Amniotic stem cell (primary cell): ENCODE data around the gene KRT33B.
A peak's percentile ranks its signal among the peaks of the same experiment; 100 is the strongest.

Experiments used
- DNase-seq: peaks from one replicate; lab custom pipeline; 2025; lab: John Stamatoyannopoulos, UW

The KRT33B gene

DNA sequence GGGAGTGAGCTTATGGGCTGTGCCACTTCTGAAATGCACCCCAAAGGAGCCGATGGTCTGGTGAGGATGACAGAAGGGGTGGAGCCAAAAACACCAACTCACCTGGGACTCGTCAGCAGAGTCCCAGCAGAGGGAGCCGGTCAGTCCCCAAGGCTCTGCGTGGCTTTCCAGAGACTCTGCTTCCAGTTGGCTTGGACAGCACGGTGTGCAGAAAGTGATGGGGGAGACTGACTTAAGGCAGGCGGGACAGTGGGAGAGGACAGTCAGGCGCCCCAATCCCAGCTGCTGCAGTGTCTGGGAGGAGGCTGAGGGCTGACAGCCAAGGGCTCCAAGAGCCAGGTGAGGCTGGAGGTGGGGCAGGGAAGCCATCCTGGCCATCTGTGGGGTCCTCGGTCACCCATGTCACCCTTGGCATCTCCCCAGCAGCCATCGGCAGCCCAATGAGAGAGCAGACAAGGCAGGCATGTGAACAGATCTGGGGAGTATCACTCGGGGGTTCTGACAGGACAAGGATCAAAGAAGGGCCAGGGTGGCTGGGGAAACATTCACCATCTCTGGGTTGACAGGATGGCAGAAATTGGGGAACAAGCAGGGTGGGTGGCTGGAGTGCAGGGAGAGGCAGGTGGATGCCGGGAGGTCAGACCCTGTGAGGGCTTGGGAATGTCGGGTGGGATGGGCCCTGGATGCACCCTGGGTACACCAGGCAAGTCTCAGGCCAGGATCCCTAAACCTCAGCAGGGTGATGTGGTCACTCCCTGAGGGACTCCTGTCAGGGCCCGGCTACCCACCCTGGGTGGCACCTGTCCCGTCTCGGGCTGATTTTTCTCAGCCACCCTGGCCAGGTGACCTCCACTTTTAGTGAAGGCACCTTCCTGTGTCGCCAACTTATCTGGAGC, 45.2 kb downstream of the KRT33B start:
- DNase-seq: no peak

DNA sequence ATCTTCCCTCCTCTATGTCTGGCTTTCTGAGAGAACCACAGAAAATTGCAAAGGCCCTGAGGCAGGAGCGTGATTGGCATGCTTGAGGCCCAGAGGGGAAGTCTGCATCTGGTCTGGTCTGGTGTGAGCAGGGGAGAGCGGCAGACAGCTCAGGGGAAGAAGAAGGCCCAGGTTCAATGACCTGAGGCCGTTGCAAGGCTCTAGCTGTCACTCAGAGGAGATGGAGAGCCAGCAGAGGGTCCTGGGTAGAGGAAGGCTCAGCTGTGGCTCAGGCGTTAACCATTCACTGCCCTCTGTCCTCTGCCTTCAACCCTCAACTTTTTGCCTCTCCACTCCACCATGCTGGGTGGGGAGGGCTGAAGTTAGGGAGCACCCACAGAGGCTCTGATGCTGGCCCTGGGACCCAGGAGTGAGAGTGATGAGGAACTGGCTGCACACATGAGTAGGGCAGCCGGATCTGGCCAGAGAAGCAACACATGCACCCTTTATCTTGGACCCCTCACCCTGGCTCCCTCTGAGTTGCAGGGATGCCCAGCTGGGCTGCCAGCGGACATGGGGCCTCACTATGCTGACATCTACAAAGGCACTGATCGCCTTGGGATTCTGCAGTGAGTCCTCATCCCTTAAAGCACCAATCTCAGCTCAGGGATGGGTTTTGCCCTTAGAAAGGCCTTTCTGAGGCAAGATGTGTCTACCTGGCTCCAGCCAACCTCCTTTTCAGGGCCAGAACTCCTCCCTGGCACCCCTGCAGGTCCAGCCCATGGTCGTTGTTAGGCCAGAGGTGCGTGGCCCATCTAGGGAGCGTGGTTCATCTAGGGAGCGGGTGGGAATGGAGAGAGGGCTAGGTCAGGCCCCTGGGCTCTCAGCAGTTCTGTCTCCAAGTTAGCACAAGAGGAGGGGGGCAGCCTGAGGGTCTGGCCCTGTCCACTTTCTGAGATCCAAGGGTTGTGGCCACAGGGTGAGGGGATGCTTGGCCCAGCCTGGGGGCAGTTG, 46.4 kb downstream of the KRT33B start:
- DNase-seq: no peak

DNA sequence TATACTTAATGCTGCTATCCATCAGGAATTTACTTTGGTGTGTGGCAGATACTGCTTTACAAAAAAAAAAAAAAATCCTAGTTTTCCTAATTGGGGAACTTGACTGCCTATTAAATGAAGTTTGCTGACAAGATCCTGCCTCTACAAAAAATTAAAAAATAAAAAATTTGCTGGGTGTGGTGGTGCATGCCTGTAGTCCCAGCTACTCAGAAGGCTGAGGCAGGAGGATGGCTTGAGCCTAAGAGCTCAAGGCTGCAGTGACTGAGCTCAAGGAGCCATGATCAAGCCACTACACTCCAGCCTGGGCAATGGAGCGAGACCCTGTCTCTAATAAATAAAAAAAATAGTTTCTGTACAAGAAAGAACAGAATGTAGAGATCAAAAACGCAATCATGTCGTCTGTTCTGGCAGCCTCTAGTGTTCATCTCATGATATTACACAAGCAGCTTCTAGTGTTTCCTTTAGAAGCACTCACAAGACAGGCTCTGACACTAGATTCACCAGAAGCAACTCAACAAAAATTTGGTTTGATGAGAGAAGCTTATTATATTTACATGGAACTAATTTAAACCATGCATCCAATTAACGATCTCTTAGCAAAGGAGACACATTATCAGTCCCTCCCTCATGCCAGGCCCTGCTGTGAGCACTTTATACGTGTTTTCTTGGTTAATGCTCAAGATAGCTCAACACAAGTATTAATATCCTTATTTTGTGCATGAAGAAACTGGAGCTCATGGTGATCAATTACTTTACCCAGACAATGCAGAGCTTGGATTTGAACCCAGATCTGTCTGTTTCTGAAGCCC, 47.3 kb downstream of the KRT33B start:
- peak; percentile 11 for DNase-seq

DNA sequence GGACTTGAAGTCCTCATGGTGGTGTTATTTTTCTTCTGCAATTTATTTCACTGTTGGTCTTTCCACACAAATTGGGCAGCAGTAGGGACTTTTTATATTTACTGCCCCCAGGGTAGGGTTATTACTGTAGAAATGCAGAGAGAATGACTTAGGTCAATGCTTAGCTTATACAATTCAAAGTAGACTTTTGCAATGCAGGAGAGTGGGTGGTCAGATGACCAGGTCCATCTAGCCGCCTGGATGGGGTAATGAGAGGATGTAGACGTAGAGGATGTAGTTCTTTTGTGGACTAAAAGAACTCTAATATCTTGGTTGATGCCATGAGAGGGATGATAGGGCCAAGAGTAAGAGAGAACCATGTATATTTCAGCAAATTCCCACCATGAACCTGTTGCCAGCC, 51.4 kb downstream of the KRT33B start:
- no peak for DNase-seq

DNA sequence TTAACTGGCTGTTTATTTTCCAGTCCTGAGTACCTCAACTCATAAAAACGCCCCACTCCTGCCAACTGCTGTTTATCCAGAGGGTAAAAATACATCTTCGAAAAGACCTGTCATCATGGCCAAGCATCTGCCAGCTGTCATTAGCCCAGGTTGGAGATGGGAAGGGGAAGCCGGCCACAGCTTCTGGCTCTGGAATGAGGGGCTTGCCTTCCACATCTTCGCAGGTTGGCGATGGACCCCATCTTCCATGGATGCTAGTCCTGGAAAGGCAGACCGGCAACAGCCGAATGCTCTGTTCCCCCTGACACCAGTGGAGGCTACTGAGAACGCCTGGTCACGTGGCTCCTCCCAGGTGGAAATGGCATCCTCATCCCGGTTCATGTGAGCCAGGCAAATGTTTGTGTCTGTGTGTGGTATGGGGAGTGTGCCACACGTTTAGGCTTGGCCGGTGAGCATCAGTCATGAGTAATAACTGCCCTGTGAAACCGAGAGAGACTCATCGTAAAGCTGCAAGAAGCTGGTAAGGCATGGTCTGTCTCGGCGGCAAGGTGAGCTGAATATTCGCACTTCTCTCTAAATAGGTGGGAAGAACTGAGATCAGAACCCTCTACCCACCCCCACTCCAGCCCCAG, 53.7 kb downstream of the KRT33B start:
- DNase-seq: no peak

DNA sequence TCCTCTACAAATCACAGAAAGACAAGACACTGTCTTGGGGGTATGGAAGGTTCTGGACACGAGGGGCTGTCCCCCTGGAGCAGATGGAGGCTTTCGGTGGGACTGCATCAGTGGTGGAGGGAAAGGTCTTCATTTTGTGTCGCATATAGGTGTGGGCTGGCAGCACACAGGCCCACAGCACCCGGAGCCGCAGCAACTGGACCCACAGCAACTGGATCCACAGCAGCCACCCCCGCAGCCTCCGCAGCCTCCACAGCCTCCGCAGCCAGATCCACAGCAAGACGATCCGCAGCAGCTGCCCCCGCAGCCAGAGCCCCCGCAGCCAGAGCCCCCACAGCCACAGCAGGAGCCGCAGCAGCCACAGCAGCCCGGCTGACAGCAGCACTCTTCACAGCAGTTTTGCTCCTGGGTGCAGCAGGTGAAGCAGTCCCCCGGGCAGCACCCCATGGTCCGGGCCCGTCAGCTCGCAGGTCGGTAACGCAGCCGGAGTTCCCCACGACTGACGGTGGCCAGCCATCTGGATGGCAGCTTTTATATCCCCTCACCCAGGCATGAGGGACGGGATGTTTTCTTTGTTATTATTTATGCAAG, 54.3 kb downstream of the KRT33B start, which contains the start of gene KRTAP17-1:
TSS of gene KRTAP17-1 (minus strand) at position 507 of the 591 bp plus-strand sequence. CDS start at position 447, 60 bp downstream.
- DNase-seq: no peak
